Bronchial epithelial cell (primary cell): Measurements from ENCODE around the gene TEKT2. TPM values are rescaled to one million over a fixed set of nuclear protein-coding genes. Genes with fewer than 3 reads are reported as not detected.
A peak's percentile ranks its signal among the peaks of the same experiment; 100 is the strongest.

ENCODE experiments used
- DNase-seq: peaks from one replicate; pipeline ENCODE4 v3.0.0-alpha.2; 2010; ENCODE audit warnings: low read depth
- FAIRE-seq: peaks from 2 replicates; lab custom pipeline; 2011; peaks lifted over from hg19 to GRCh38; lab: Jason Lieb, UNC
- H3K27me3 ChIP-seq: 2 replicates; pipeline ENCODE4 v1.5.1; 2011; ENCODE audit warnings: low read length; ENCODE audit not compliant: control insufficient read depth, insufficient read depth
- H3K36me3 ChIP-seq: 2 replicates; pipeline ENCODE4 v1.5.1; 2011; ENCODE audit warnings: low read length; ENCODE audit not compliant: control insufficient read depth, insufficient read depth
- H3K4me3 ChIP-seq: 2 replicates; pipeline ENCODE4 v1.5.1; 2011; ENCODE audit warnings: mild to moderate bottlenecking, low read depth, low read length, control low read depth
- total RNA-seq: library from RNA; depleted of rRNA; stranded (reverse); fragments of >200 nt; gene quantifications from 2 replicates; pipeline ENCODE4 v1.2.1, GENCODE V29; 2014
- TF ChIP-seq, protein P1 (sequence below): IDR thresholded peaks from 2 replicates; pipeline ENCODE4 v1.5.1; 2011; ENCODE audit warnings: mild to moderate bottlenecking, moderate library complexity, low read length, control low read depth, inconsistent platforms; ENCODE audit not compliant: insufficient read depth, severe bottlenecking

The TEKT2 gene
- total RNA-seq, 1 donor from 2014 or later, result under 0.01 TPM

DNA sequence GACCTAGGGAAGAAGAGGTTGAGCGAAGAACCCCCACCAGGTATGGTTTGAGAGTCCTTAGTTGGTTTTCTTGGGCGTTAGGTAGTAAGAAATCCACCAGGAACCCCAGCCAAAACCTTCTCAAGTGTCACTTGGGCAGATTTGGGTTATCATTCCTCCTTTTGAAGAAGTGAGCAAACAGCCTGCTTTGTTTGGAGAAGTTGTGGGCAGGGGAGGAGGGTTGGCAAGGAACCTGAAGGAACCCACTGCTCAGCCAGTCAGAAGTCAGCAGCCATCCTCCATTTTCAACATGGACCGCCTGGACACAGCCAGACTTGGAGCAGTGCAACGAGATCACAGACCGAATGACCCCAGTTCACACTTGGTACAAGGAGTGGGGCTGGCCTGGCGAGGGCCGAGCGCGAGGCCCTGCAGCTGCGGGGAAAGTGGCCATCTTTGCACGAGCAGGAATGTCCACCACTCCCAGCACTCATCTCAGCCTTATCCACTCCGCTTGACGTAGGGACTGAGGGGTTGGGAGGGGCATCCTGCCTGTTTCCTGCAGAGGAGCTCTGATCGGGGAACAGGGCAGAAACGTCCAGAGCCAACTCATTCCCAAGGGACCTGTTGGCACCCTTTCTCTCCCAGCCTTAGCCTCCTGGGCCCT lies 12.0 kb downstream of the TEKT2 start:
- TF ChIP-seq, protein P1, sequence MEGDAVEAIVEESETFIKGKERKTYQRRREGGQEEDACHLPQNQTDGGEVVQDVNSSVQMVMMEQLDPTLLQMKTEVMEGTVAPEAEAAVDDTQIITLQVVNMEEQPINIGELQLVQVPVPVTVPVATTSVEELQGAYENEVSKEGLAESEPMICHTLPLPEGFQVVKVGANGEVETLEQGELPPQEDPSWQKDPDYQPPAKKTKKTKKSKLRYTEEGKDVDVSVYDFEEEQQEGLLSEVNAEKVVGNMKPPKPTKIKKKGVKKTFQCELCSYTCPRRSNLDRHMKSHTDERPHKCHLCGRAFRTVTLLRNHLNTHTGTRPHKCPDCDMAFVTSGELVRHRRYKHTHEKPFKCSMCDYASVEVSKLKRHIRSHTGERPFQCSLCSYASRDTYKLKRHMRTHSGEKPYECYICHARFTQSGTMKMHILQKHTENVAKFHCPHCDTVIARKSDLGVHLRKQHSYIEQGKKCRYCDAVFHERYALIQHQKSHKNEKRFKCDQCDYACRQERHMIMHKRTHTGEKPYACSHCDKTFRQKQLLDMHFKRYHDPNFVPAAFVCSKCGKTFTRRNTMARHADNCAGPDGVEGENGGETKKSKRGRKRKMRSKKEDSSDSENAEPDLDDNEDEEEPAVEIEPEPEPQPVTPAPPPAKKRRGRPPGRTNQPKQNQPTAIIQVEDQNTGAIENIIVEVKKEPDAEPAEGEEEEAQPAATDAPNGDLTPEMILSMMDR, result no peak
- peak; percentile 79 for FAIRE-seq
- H3K27me3 ChIP-seq, result no peaks in the 10 kb centered on the region
- peaks cover 31% of the 10 kb centered on the region for H3K36me3 ChIP-seq
- H3K4me3 ChIP-seq, result no peak overlapping the region
- no peak for DNase-seq

DNA sequence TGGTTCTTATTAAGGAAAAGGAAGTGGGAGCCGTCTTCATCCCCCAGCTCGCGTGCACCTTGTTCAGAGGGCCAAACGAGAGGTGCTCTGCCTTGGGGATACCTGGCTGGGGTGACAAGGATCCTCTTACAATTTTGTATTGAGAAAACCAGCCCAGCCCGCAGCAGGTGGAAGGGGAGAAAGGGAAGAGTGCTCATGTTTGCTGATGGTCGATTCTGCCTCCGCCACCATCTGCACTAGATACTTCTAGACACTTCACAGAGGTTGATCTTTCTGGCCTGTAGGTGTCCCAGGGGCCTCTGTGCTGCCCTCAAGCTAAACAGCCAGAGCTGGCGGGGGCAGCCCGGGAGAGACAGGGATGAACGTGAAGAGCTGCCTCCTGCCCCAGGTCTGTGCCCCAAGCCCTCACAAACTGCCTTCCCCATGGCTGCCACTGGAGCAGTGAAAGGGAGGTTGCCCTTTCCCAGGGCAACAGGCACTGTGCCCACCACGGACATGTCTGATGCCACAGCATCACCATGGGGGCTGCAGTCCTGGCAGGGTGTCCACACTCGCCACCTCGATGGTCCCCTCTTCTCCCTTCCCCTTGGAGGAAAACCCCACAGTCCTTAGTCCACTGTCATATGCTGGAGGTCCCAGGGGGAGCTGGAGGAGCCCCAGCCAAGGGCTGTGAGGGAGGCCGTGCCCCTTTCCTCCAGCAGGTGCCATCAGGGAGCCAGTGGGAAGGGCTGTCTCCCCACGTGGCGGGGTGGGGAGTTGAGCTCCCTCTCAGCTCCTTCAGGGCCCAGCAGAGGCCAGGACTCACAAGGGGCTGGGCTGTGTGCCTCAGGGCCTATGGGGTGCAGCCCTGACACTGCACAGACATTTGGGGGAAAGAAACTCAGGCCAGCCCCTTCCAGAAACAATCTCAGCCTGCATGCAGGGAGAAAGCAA lies 12.9 kb downstream of the TEKT2 start:
- TF ChIP-seq, protein P1, result peak; percentile 28
- no peak for DNase-seq
- H3K4me3 ChIP-seq, result no peak overlapping the region
- H3K36me3 ChIP-seq, result peaks cover 24% of the 10 kb centered on the region
- FAIRE-seq, result no peak
- no peaks in the 10 kb centered on the region for H3K27me3 ChIP-seq

DNA sequence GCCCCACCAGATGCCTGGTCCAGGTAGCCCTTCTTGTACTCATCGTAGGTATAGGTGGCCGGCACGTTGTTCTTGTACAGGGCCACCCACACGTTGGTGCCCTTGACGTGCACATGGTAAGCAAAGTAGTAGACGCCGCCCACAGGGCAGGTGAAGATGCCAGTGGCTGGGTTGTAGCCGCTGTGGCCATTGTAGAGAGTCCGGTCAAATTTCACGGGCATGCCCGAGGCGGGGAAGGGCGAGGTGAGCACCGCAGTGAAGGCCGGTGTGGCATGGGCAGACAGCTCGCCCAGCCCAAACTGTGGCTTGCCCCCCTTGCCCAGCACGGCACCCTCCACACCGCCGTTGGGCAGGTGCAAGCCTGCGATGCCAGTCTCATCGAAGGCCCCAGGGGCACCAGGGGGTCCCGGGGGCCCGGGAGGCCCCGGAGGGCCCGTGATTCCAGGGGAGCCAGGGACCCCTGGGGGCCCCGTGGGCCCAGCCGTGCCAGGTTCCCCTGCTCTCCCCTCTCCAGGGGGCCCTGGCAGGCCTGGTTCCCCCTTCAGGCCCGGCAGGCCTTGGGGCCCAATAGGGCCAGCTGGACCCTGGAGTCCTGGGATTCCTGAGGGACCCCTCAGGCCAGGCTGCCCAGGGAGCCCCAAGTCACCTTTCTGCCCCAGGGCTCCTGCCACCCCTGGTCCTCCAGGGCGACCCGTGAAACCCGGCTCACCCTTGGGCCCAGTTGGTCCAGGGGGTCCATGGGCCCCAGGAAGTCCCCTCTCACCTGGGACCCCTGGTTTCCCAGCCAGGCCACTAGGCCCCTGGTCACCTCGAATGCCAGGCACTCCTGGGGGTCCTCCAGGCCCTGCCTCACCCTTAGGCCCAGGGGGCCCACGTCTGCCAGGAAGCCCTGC lies 14.0 kb downstream of the TEKT2 start:
- Histone ChIP-seq H3K36me3 (peaks cover 17% of the 10 kb centered on the region), H3K4me3 (no peak overlapping the region), H3K27me3 (no peaks in the 10 kb centered on the region)
- TF ChIP-seq, protein P1, result no peak
- DNase-seq (no peak), FAIRE-seq (no peak)

DNA sequence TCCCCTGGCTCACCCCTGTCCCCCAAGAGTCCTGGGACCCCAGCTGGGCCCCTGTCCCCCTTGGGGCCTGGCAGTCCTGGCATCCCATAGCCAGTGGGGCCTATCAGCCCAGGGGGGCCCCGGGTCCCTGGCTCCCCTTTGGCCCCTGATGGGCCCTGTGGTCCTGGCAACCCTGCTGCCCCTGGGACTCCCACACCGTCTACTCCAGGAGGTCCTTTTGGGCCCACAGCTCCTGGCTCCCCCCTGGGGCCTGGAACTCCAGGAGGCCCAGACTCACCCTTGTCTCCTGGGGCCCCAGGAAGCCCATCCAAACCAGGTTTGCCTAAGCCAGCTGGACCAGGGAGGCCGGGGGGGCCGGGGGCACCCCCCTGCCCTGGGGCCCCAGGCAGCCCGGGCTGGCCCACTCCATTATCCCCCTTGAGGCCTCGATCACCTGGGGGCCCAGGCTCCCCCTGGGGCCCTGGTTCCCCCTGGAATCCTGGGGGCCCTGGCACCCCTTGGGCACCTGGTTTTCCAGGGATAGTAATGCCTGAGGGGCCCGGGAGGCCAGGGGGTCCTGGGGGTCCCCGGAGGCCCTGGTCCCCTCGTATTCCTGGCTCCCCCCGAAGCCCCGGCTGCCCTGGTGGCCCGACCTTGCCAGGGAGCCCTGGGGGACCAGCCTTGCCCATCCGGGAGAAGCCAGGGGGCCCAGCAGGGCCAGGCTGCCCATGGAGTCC lies 14.9 kb downstream of the TEKT2 start:
- no peak overlapping the region for H3K4me3 ChIP-seq
- TF ChIP-seq, protein P1, result no peak
- no peak for DNase-seq
- H3K27me3 ChIP-seq, result no peaks in the 10 kb centered on the region
- FAIRE-seq, result no peak
- peaks cover 9% of the 10 kb centered on the region for H3K36me3 ChIP-seq

DNA sequence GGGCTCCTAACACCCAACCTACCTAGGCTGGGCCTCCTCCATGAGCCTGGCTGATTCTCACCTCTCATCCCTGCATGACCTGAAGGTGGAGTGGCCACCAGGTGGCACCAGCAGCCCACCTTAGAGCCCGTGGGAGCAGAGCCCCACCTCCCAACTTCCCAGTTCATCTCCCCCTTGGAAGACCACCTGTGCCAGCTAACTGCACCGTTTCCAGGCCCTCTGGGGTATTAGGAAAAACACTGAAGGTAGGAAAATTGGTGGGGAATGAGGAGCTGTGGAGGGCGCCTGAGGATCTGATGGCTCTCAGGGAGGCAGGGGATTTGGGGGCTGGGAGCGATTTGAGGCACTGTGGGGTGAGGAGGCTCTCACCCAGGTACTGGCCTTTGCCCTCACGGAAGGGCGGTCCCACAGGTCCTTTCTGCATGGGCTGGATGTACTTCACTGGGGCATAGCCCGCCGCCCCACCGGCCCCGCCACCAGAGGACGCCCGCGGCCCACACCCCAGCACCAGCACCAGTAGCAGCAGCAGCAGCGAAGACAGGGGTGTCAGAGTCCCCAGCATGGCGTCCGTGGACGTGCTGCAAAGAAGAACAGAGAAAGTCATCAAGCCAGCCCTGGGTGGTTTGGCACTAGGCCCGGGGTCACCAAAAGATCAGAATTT lies 15.9 kb downstream of the TEKT2 start:
- Histone ChIP-seq H3K4me3 (no peak overlapping the region), H3K27me3 (no peaks in the 10 kb centered on the region), H3K36me3 (peaks cover 1% of the 10 kb centered on the region)
- TF ChIP-seq, protein P1, result peak; percentile 85
- DNase-seq, result peak; percentile 49
- FAIRE-seq, result peak; percentile 82
